Hematopoietic multipotent progenitor cell treated with erythropoietin and hydrocortisone succinate and interleukin-3 and kit ligand, for 4 days (in vitro differentiated cells): ENCODE results near the gene ARHGEF4.

Experiments
- DNase-seq: peaks from one replicate; pipeline ENCODE4 v3.0.0-alpha.2; 2015

The ARHGEF4 gene

GRCh38 chr2:131016826-131017741, 180.4 kb downstream of the ARHGEF4 start:
- DNase-seq: no peak

GRCh38 chr2:131022731-131023130, 186.0 kb downstream of the ARHGEF4 start:
- DNase-seq: no peak

- no peak for DNase-seq
Measured at GRCh38 chr2:131023758-131024157, 187.0 kb downstream of the ARHGEF4 start.

DNA sequence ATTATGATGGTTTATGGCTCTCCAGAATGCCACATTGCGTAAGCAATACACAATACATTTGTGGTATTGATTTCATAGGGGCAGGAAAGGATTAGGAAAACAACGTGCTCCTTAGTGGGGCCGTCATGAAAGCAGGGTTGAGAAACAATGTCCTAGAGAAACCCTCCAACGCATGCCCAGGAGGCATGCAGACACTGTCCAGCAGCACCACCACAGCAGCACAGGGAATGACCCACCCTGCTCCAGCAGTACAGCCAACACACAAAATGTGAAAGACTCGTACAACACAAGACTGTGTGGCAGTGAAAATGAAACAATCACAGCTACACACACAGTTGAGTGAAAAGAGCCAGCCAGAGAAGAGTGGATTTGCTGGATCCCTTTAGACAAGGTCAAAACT, 190.2 kb downstream of the ARHGEF4 start:
- DNase-seq: no peak

DNA sequence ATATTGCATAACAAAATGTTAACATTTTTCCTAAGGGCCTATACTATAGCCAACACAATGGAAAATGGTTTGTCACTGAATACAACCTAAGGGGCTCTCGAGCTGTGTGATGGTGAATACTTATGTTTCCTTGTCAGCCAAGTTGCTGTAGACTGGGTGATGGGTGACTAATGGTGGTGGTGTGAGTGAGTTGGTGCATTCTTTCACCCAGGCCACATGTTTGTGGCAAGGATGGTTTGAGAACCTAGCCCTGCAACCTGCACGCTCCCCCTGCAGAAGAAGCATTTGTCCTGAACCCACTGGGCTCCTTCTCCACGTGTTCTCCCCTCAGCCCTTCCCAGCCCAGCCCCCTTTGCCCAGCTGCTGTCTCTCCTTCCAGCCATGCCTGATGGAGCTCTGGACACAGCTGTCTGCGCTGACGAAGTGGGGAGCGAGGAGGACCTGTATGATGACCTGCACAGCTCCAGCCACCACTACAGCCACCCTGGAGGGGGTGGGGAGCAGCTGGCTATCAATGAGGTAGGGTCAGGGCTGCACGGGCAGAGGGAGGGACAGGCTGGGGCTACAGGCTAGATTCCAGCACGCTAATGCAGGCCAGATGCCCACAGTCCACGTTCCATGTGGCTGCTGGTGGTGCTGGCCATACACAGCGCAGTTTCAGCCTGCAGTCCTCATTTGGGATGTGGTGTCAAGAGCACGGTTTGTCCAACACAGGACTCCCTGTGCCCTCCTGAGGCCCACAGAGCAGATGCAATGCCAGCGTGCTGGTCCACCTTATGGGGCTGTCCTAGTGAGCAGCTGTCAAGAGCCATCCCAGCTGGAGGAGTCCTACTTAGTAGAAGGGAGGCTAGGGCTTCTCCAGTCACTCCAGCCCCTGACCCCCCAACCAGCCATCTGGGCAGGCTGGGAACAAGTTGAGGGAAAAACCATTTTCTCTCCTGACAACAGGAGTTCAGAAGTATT, 191.1 kb downstream of the ARHGEF4 start:
- no peak for DNase-seq

- no peak for DNase-seq
Measured at GRCh38 chr2:131029812-131030211, 193.1 kb downstream of the ARHGEF4 start.

- DNase-seq: no peak
Measured at GRCh38 chr2:131030478-131030971, 193.8 kb downstream of the ARHGEF4 start.

DNA sequence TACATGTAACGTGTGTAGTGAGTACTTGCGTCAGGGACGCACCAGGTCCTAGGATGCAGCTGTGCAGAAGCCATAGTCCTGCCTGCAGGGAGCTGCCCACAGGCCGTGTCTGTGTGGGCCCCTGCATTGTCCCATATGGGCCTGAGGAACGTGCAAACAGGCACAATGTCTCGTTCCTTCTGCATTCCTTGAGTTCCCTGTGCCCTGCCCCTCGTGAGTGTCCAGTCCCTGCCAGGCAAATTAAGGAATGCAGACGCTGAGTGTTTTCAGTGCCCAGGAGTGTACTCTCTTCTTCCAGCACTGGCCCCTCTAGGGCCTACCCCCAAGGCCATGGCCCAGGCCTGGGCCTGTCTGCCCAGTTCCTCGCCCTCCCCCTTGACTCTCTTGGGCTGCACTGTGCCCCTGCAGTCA, 194.7 kb downstream of the ARHGEF4 start:
- no peak for DNase-seq

GRCh38 chr2:131031875-131032274, 195.2 kb downstream of the ARHGEF4 start:
- DNase-seq: no peak

GRCh38 chr2:131032393-131032836, 195.7 kb downstream of the ARHGEF4 start:
- no peak for DNase-seq

- no peak for DNase-seq
Measured at GRCh38 chr2:131033786-131034121, 197.0 kb downstream of the ARHGEF4 start.

DNA sequence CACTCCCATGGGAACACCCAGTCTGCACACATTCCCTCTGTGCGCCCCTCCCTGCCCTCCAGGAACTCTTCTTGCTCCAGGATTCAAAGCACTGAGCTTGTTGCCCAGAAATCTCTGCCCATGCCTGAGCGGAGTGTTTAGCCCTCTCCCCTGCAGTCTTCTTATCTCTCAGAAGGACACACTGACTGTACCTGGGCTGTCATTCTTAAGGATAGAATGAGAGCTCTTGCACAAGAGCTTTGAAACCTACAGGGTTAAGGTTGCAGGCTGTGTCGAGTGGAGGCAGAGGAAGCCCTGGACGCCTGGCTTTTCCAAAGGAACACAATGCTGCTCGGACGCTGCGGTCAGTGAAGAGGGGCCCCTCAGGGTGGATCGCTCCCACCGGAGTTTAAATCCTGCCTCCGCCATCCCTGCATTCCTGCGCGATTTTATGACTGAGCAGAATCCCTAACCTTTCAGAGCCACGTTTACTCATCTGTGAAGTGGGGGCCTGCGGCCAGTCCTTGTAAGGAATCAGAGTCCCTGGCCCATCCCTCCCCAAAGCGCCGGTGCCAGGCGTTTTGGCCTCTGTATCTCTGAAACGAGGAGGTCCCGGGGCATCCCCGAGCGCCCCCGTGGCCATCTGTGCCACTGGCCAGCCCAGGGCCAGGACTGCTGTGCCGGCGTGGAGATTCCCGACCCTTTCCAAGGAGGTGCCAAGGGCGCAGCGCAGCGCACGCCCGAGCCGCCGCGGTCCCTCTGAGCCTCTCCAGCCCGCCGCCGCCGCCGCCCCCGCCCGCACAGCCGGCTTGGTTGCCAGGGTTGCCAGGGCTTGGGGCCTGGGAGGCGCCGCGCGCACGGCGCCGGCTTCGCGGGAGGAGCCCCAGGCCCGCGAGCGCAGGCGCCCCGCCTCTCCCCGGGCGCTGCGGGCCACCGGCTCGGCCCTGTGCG, 197.7 kb downstream of the ARHGEF4 start:
- peak; percentile 29 for DNase-seq

- DNase-seq: no peak
Measured at GRCh38 chr2:131035112-131035825, 198.6 kb downstream of the ARHGEF4 start.

DNA sequence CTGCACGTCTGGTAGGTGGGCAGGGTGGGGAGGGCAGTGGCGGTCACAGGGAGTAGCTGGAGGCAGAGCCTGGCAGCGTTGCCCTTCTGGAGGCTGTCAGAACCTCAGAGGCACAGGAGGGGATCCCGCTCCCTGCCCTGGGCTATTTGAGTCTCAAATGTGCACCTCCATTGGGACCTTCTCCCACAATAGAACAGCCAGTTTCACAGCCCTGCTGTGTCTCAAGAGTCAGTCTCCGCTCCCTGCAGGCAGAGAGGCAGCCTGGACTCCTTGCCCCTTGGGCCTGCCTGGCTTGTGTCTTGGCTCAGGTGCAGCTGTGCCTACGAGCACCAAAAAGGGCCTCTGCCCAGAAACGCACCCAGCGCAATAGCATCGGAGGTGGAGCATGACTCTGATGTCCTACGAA, 199.1 kb downstream of the ARHGEF4 start:
- DNase-seq: no peak

DNA sequence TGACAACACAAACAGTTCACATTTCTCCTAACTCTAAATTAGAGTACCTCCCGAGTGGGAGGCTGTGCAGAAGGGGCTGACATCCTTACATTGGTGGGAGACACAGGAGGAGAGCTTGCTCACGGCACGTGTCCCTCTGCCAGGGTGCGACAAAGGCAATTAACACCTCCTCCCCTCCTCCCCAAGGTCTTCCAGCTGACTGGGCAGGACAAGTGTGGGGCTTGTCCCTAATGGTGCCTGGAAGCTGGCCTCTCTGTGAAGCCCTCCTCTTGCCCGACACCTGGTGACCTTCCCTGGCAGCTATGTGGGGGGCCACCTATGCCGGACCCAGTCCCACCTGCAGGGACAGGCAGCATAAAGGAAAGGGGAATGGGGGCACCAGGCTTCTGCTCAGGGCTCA, 199.6 kb downstream of the ARHGEF4 start:
- DNase-seq: no peak

GRCh38 chr2:131036696-131037397, 200.1 kb downstream of the ARHGEF4 start:
- DNase-seq: no peak

DNA sequence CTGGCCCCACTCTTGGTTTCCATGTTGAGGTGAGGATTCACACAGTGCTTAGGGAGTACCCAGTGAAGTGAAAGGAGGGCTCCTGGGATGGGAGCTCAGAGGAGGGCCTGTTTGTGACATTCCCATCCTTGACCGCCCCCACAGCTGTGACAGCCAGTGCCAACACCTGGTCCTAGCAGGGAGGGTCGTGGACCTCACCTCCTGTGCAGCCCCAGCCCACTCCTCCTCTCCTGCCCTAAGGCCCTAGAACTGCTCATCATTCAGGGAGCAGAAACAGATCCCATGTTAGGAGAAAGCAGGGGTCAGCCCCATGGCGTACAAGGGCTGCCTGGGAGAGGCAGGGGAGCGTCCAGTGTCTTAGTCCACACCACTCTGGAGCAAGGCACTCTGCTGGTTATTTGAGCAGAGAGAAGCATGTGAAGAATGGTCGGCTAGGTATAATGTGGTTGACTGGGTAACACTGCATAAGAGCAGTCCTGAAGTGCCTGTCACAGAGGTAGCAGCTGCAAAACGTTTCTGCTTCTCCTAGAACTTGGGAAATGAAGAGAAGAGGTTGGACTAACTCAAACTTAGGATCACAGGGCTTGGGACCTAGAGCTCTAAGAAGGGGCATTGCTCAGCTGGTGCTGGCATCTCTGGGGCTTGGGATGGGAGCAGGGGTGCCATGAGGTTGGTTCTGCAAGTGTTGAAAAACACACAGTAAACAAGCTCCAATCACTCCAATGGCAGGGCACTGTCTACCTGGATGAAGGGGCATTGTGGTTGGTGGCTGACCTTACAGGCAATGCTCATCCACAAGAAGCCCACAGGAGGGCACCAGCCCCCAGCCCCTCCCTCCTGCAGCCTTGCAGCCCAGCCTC, 200.9 kb downstream of the ARHGEF4 start:
- no peak for DNase-seq

DNA sequence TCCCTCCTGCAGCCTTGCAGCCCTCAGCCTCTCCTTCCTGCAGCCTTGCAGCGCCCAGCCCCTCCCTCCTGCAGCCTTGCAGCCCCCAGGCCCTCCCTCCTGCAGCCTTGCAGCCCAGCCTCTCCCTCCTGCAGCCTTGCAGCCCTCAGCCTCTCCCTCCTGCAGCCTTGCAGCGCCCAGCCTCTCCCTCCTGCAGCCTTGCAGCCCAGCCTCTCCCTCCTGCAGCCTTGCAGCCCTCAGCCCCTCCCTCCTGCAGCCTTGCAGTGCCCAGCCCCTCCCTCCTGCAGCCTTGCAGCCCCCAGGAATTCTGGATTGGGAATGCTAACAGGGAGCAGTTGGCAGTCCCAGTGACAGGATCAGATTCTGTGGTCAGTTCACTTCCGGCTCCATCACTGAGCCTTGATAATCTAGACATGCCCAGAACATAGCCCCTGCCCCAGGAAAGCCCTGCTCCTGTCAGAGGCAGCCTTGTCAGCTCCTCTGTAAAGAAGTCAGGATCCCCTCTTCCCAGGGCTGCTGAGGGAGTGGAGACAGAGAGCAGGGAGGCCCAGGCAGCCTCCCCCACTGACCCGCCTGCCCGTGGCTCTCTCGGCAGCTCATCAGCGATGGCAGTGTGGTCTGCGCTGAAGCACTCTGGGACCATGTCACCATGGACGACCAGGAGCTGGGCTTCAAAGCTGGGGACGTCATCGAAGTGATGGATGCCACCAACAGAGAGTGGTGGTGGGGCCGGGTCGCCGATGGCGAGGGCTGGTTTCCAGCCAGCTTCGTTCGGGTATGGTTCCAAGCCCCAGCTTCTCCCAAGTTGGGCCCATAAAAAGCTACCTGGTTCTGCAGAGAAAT, 201.8 kb downstream of the ARHGEF4 start:
- DNase-seq: no peak

GRCh38 chr2:131039101-131039440, 202.4 kb downstream of the ARHGEF4 start:
- no peak for DNase-seq
